Vagina (tissue), 2 donors: Measurements from ENCODE around the gene CRTC2. TPM values are rescaled to one million over a fixed set of nuclear protein-coding genes. Genes with fewer than 3 reads are reported as not detected.

Experiments
- DNase-seq, 2 donors: peaks; one replicate each; pipeline ENCODE4 v3.0.0-alpha.2; 2017; ENCODE audit errors: extremely low spot score in 2 of 2
- H3K27ac ChIP-seq: fragments of 200-600 bp; sonication (generic); one replicate; pipeline ENCODE4 v1.5.1; 2019
- H3K27me3 ChIP-seq: fragments of 200-600 bp; sonication (generic); one replicate; pipeline ENCODE4 v1.5.1; 2019
- H3K36me3 ChIP-seq, 2 donors: fragments of 200-600 bp; sonication (generic); one replicate each; pipeline ENCODE4 v1.5.1; 2017 to 2019
- H3K4me1 ChIP-seq: fragments of 200-600 bp; sonication (generic); one replicate; pipeline ENCODE4 v1.5.1; 2019
- H3K4me3 ChIP-seq, 2 donors: fragments of 200-600 bp; sonication (generic); 1 replicate in 1 of 2; 2 replicates in 1 of 2; pipeline ENCODE4 v1.5.1; 2016 to 2019
- H3K9me3 ChIP-seq: fragments of 200-600 bp; sonication (generic); one replicate; pipeline ENCODE4 v1.5.1; 2019
- CTCF ChIP-seq, 3 experiments: fragments of 450-650 bp in 2 of 3; fragments of 200-600 bp in 1 of 3; sonication (generic) in 1 of 3; IDR thresholded peaks; one replicate each; pipeline ENCODE4 v1.5.1; 2017 to 2019; ENCODE audit warnings: antibody characterized with exemption in 3 of 3, mild to moderate bottlenecking in 2 of 3, moderate library complexity in 2 of 3
- POLR2A ChIP-seq, 2 donors: fragments of 450-650 bp; IDR thresholded peaks; one replicate each; pipeline ENCODE4 v1.6.1; 2017; ENCODE audit warnings: antibody characterized with exemption in 2 of 2, mild to moderate bottlenecking in 2 of 2, moderate library complexity in 2 of 2
- POLR2AphosphoS5 ChIP-seq, 2 donors: sonication (generic); formaldehyde crosslinking; IDR thresholded peaks; one replicate each; pipeline ENCODE4 v1.9.0; 2017; ENCODE audit warnings: antibody characterized with exemption in 2 of 2, mild to moderate bottlenecking in 2 of 2, low read depth in 1 of 2; ENCODE audit not compliant: insufficient read depth in 1 of 2
- intact Hi-C: fragments of 100-400 bp; cut with DNase I; formaldehyde crosslinking; loops from one replicate; pipeline ENCODE4 v1.15.1; 2023
- total RNA-seq: library from RNA; depleted of rRNA; stranded (reverse); fragments of >200 nt; gene quantifications from one replicate; pipeline ENCODE4 v1.2.3, GENCODE V29; 2016

Gene CRTC2
- total RNA-seq, 1 donor from 2014 or later = 19.2 TPM

DNA sequence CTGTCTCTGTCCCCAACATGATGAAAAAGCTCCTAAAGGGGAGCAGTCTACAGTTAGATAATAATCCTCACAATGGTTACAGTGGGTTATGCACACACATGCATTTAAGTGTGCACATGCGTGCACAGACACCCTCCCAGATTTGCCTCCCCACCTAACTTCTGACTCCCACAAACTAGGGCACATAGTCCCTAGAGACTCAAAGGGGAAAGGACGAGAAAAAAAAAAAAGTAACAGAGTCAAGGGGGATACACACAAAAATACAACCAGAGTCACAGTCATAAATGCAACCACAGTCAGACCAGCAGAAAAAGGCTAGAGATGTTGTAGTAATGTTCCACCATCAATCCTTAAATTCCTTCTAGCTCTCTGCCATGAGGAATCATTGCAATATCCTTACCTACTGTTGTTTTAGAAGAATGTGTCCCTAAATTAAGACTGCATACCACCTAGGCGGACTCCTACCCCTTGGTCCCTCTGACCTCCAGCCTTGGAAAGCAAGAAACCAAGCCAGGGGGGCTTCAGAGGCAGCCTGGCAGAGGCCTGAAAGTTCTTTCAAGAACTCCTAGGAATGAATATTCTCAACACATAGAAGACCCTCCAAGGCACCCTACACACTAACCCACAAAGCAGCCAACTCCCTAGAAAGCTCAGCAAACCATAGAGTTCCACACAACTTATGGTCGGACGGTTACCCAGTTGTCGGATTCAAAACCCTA is 1.3 kb downstream of the CRTC2 start:
- intact Hi-C loops = loop anchor here (10.0 kb wide), 1 partner anchor 282 kb away; the partner anchor contains the start of genes ILF2 and NPR1
- H3K27ac ChIP-seq = peak overlapping the region; percentile 90
- H3K4me3 ChIP-seq = peak overlapping the region; percentile 89 to 97
- TF ChIP-seq POLR2AphosphoS5 (IDR thresholded peaks at IDR 0.05; ENCODE audit: insufficient read depth in 1 of 2, low read depth in 1 of 2) (no peak), CTCF (IDR thresholded peaks at IDR 0.05) (no peak), POLR2A (IDR thresholded peaks at IDR 0.05) (no peak)
- no peaks in the 10 kb centered on the region for H3K27me3 ChIP-seq
- peaks cover 54% of the 10 kb centered on the region for H3K4me1 ChIP-seq
- H3K9me3 ChIP-seq = no peaks in the 10 kb centered on the region
- peaks cover 0 to 27% of the 10 kb centered on the region in 2 donors for H3K36me3 ChIP-seq
- DNase-seq = no peak

DNA sequence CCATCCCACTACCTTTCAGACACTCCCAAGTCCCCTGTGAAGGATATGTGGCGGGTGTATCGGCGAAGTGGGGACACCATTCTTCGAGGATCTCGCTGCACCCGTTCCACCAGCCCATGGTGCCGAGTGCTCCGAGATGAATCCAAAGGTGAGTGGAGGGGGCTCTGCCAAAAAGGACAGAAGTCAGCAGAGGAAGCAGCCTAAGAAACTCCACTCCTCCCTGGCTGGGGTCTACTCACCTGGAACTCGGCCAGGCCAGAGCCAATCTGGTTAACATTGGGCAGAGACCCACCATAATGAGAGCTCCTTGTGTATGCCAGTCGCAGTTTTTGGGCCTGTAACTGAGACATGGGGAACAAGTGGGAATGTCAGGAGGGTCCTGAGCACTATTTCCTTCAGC is 3.6 kb downstream of the CRTC2 start:
- no peak for TF ChIP-seq POLR2AphosphoS5 (IDR thresholded peaks at IDR 0.05; ENCODE audit: insufficient read depth in 1 of 2, low read depth in 1 of 2)
- no peak for TF ChIP-seq CTCF (IDR thresholded peaks at IDR 0.05)
- no peak for TF ChIP-seq POLR2A (IDR thresholded peaks at IDR 0.05)
- no peaks in the 10 kb centered on the region for H3K9me3 ChIP-seq
- intact Hi-C loops = loop anchor here (10.0 kb wide), 1 partner anchor 280 kb away; the partner anchor contains the start of genes ILF2 and NPR1
- H3K36me3 ChIP-seq = peaks cover 0 to 41% of the 10 kb centered on the region in 2 donors
- H3K4me3 ChIP-seq = no peak overlapping the region
- peaks cover 45% of the 10 kb centered on the region for H3K4me1 ChIP-seq
- no peak overlapping the region for H3K27ac ChIP-seq
- DNase-seq = no peak
- H3K27me3 ChIP-seq = no peaks in the 10 kb centered on the region

DNA sequence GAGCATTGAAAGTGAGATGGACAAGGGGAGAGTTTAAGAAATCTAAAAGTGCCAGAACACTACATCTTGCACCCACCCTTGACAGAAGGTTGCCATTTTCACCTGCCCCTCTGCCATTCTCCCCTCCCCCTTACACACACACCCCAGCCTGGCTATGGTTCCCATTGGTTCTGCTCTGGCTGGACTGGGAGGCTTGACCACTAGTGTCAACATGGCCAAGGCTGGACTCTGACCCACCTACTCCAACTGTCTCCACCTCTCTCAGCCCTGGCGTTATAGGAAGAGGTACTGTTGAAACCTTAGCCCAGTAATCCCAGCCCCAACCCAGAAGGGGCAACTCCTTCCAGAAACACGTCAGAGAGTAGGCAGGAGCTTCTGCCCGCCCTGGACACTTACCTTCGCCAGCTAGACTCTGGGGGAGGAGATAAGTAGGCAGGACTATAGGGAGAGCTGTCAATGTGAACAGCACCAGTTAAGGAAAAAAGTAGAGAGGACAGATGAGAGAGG is 4.5 kb downstream of the CRTC2 start:
- Histone ChIP-seq H3K9me3 (no peaks in the 10 kb centered on the region), H3K36me3 (peaks cover 0 to 48% of the 10 kb centered on the region in 2 donors), H3K4me3 (no peak overlapping the region), H3K27ac (no peak overlapping the region), H3K27me3 (no peaks in the 10 kb centered on the region), H3K4me1 (peaks cover 39% of the 10 kb centered on the region)
- no peak for DNase-seq
- TF ChIP-seq POLR2AphosphoS5 (IDR thresholded peaks at IDR 0.05; ENCODE audit: insufficient read depth in 1 of 2, low read depth in 1 of 2) (no peak), POLR2A (IDR thresholded peaks at IDR 0.05) (no peak), CTCF (IDR thresholded peaks at IDR 0.05) (no peak)
- intact Hi-C loops = loop anchor here (10.0 kb wide), 1 partner anchor 279 kb away; the partner anchor contains the start of genes ILF2 and NPR1

- intact Hi-C loops = loop anchor here (10.0 kb wide), 1 partner anchor 277 kb away; the partner anchor contains the start of genes ILF2 and NPR1
- Histone ChIP-seq H3K36me3 (peaks cover 0 to 62% of the 10 kb centered on the region in 2 donors), H3K27ac (no peak overlapping the region), H3K4me3 (no peak overlapping the region), H3K27me3 (no peaks in the 10 kb centered on the region), H3K9me3 (no peaks in the 10 kb centered on the region), H3K4me1 (peaks cover 30% of the 10 kb centered on the region)
- DNase-seq = no peak
- TF ChIP-seq POLR2A (IDR thresholded peaks at IDR 0.05) = no peak
- no peak for TF ChIP-seq CTCF (IDR thresholded peaks at IDR 0.05)
- TF ChIP-seq POLR2AphosphoS5 (IDR thresholded peaks at IDR 0.05; ENCODE audit: insufficient read depth in 1 of 2, low read depth in 1 of 2) = no peak
These were observed 6.6 kb downstream of the CRTC2 start for GRCh38 chr1:153951801-153952200.

GRCh38 chr1:153951183-153951582 is 7.2 kb downstream of the CRTC2 start:
- TF ChIP-seq POLR2AphosphoS5 (IDR thresholded peaks at IDR 0.05; ENCODE audit: insufficient read depth in 1 of 2, low read depth in 1 of 2) (no peak), CTCF (IDR thresholded peaks at IDR 0.05) (no peak), POLR2A (IDR thresholded peaks at IDR 0.05) (no peak)

More at GRCh38 chr1:153951183-153951582, 7.2 kb downstream of the CRTC2 start:
- intact Hi-C loops = loop anchor here (10.0 kb wide), 1 partner anchor 276 kb away; the partner anchor contains the start of genes ILF2 and NPR1
- Histone ChIP-seq H3K4me3 (no peak overlapping the region), H3K27ac (no peak overlapping the region), H3K27me3 (no peaks in the 10 kb centered on the region), H3K36me3 (peaks cover 0 to 62% of the 10 kb centered on the region in 2 donors), H3K4me1 (peaks cover 26% of the 10 kb centered on the region), H3K9me3 (no peaks in the 10 kb centered on the region)
- no peak for DNase-seq
